Measurements from ENCODE around the gene HTR3E.
A peak's percentile ranks its signal among the peaks of the same experiment; 100 is the strongest.
"Not testable (repeated sequence)": the region's sequence is repeated elsewhere in the genome, so short reads cannot be mapped to it uniquely, and the experiment has no call there.

HTR3E gene

DNA sequence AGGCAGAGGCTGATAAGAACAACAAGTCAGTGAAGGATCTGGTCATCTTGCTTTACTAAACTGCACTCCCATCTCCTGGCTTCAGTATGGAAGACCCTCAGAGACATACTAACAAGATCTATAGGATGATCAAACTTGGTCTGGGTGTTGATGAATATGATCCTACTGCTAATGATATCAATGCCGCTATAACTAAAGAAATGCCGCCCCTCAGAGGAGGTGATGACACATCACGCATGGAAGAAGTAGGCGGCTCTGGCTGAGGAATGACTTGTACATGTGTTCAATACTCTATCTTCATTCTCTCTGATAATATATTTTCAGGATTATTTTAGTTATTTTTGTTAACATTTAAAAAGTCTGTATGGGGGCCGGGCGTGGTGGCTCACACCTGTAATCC, 20.8 kb downstream of the HTR3E start:
- DNase-seq: no peak

DNA sequence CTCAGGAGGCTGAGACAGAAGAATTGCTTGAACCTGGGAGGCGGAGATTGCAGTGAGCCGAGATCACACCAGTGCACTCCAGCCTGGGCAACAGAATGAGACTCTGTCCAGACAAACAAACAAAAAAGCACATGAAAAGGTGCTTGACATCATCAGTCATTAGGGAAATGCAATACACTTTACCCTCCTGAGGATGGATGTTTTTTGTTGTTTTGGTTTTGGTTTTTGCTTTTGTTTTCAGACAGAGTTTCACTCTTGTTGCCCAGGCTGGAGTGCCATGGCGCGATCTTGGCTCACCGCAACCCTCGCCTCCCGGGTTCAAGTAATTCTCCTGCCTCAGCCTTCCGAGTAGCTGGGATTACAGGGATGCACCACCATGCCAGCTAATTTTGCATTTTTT, 24.2 kb downstream of the HTR3E start:
- not testable (repeated sequence) for DNase-seq

DNA sequence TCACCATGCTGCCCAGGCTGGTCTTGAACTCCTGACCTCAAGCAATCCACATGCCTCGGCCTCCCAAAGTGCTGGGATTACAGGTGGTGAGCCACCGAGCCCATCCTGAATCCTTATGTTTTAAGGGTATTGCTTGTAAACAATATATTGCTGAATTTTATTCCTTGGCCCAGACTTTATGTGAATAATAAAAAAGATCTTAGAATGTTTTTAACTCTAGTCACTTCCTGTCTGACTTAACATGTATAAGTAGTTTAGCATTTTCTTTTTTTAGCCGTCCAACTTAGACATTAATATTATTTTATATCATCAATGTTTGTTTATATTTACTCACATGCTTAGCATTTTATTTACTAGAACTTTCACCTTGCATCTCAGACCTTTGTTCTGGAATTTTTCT, 29.1 kb downstream of the HTR3E start:
- DNase-seq: no peak

DNA sequence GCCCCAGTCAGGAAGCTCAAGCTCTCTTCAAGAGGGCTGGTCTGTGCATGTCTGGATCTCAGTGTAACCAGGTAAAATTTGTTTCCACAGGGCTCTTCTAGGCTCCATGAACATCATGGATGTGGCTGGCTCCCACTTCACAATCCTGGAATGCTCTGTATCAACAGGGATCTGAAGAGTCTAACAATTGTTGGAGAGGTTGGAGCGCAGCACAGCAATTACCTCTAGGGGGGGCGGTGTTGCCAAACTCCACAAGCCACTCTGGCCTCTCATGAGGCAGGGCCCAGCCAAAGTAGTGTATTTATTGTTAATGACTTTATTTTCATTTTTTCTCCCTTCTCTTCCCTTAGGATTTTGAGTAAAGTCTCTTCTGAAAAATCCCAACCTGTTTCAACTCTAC, 32.1 kb downstream of the HTR3E start:
- DNase-seq: no peak

DNA sequence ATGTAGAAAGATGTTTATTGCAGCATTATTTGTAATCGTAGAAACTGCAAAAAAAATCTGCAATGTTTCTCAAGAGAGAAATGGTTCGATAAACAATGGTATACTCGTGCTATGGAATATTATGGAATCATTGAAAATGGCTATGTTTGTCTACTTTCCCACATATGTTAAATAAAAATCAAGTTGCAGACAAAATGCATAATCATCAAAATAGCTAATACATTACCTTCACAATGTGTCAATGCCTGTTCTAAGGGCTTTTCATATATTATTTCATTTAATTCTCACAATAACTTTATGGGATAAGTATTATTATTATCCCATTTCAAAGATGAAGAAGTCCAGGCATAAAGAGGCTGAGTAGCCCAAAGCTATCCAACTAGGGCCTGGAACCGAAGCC, 36.1 kb downstream of the HTR3E start:
- no peak for DNase-seq

DNA sequence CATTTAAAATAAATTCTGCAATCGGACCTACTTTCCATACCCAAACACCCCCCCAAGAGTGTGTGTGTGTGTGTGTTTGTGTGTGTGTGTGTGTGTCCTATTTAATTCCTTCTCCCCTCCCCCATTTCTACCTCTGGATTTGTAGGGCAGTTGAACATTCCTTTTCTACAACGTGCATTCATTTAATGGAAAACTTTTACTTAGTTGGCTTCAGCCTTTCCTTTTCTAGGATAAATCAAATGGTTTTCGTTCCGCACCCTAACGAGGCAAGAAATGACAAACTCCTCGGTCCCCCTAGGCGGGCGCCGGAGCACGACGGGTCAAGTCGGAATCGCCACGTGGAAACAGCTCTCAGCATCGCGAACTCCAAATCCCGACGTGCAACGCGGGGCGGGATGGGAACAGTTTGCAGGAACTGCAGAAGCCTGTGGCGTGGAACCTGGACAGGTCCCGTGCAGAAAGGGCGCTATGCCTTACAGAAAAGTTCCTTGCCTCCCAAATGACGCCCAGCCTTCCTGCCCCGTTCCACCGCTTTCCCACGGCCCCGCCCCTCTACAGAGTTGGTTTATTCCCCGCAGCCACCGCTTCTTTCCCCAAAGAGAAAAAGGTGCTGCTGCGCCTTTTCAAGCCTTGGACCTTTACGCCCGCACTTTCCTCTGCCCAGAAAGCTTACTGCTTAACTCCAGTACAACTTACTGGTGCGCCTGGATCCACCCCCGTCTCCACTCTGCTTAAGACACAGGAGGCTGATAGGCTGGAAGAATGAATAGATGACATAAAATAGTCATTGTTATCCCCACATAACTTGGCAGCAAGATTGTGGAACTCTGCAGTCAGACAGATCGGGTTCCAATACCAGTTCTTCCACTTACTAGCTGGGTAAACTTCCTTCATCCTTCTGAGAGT, 37.2 kb downstream of the HTR3E start:
- DNase-seq: peak; percentile 68 to 75

DNA sequence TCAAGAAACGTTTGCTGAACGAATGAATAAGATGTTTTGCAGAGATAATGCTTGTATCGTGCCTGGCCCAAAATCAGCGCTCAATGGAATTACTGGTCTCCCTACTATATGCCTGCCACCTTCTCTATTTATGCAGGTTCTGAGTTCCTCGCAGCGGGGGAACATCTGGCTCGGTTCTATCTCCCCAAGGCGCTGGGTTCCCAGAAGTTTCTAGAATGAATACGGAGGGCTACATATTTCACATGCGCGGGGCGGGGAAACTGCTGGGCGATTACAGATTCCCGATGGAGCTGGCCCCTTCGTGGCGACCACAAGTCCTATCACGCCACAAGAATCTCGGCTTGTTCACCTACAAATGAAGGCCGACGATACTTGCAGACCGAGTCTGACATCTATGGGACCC, 37.9 kb downstream of the HTR3E start:
- DNase-seq: no peak

DNA sequence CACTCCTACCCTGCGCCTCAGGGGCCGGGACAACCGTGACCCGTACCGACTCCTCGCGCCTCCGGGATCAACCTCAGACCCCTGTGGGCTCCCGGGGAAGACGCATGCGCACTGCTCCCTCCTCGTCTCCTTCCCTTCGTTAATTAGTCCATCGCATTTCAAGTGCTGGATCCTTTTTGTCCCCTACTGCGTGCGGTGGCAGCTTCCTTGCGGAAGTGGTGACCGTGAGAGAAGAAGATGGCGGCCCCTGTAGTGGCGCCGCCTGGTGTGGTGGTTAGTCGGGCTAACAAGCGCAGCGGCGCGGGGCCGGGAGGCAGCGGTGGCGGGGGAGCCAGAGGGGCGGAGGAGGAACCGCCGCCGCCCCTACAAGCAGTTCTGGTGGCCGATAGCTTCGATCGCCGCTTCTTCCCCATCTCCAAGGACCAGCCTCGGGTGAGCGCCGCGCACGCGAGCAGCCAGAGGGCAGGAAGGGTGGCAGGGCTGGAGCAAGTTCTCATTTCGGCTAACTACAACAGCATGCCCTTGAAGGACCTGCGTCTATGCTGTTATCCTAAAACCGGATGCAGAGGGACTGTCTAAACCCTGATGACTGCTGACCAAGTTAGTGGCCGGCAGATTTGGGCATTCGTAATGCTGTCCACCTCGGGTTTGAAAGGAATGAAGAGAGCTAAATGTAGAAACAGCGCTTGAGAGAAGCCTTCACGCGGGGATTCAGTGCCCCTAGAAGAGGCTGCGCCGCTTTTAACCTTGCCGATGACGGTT, 38.5 kb downstream of the HTR3E start, which contains the start of gene EIF2B5:
Gene EIF2B5, plus strand, starts transcription at position 210 of the 762 bp plus-strand sequence. Its CDS starts 28 bp downstream, at position 238.
- DNase-seq: peak; percentile 88 to 89

DNA sequence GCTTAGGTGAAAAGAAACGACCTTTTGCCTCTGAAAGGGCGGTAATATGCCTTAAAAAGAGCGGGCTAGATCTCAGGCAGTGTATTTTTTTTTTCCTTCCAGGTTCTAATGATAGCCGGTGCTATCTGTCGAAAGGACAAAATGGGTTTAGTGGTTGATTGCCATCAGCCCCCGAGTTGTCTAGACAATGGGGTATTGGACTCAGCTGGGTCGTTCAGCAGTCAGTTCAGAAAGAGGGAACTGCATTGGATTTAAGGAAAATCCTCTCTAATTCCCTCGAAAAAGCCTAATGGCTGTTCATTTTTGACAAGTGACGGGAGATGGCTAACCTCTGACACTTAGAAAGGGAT, 39.0 kb downstream of the HTR3E start:
- no peak for DNase-seq

DNA sequence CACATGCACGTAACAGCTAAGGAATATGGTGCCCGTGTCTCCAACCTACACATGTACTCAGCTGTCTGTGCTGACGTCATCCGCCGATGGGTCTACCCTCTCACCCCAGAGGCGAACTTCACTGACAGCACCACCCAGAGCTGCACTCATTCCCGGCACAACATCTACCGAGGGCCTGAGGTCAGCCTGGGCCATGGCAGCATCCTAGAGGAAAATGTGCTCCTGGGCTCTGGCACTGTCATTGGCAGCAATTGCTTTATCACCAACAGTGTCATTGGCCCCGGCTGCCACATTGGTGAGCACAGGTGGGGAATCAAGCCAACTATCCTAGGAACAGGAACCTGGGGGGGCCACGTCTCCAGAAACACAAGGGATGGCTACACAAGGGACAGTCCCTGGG, 43.6 kb downstream of the HTR3E start:
- DNase-seq: no peak

DNA sequence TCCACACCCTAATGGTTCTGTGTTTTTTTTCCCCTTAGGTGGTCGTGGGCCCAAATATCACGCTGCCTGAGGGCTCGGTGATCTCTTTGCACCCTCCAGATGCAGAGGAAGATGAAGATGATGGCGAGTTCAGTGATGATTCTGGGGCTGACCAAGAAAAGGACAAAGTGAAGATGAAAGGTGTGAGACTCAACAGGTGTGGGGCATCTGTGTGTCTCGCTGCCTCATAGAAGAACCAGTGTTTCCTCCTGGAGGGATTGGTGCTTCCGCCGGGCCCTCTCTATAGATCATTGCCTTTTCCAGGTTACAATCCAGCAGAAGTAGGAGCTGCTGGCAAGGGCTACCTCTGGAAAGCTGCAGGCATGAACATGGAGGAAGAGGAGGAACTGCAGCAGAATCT, 45.3 kb downstream of the HTR3E start:
- no peak for DNase-seq

DNA sequence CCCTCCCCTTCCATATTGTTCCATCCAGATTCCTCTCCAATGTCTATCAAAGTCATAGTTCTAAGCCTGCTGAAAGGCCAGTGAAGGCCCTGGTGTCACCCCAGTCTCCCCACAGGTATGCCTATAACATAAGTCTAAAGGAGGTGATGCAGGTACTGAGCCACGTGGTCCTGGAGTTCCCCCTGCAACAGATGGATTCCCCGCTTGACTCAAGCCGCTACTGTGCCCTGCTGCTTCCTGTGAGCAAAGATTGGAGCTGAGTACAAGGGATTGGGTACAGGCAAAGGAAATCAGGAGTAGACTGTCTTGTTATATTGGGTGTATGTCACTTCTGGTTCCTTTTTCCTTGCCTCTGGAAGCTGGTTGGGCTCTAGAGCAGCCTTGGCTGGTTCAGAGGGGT, 46.5 kb downstream of the HTR3E start:
- DNase-seq: no peak

DNA sequence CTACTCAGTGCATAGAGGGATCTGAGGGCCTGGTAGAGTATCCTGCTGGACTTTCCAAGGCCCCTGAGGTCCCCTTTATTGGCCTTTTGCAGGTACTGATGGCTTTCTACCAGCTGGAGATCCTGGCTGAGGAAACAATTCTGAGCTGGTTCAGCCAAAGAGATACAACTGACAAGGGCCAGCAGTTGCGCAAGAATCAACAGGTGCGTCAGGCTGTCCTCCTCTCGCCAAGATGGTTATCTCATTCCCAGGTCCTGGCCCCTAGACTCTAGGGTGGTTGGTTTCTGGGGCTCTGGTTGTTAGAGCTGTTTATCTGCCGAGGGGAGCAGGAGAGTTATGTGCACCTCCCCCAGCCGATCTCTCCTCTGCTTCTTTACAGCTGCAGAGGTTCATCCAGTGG, 47.6 kb downstream of the HTR3E start:
- DNase-seq: no peak

DNA sequence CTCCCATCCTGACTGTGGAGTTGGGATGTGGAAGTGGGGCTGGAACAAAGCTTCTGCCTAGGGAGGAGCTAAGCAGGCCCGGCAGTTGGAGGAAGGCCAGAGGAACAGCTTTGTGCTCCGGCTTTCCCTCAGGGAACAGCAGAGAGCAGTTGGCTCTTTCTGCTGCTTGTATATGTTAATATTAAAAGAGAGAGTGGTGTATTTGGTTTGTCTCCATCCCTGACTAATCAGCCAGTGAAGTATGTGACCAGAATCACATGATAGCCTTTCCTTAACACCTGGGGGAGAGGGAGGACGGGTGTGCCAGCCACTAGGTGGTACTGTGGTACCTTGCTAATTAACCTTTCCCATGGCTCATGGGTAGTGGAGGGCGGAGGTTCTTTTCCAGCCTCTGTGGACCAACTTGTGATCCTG, 48.3 kb downstream of the HTR3E start:
- DNase-seq: peak in 1 of 2 donors; percentile 21

DNA sequence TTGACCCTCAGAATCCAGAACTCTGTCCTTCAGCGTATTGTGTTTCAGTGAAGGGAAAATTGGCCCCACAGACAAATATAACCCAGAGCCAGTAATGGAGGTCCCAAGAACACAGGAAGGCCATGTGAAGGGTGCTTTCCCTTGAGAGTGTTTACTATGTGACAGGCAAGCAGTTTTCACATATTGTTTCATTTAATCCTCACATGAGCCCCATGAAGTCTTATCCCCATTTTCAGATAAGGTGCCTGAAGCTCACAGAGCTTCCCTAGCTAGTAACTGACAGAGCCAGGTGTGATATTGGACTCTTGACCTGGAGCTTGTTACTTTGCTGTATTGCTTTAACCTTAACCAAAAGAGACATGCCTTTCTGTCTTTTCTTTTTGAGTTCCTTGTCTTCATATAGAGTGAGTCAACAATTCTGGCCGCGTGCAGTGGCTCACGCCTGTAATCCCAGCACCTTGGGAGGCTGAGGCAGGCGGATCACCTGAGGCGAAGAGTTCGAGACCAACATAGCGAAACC, 48.9 kb downstream of the HTR3E start:
- DNase-seq: no peak

DNA sequence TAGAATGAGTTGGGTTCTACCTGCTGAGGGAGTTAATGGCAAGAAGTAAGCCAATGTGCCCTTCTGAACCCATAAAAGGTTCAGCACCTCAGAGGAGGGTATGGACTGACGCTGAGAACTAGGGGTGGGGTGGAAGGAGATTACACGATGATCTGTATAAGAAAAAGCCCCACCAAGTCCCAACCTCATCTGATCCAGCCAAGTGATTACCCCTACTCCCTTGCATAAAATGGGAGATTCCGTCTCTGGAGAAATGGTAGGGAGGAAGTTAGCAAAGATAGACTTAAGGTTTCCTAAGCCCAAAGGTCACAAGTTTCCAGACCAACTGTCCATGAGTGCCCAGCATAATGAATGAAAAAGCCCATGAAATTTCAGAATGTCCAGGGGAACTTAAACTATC, 51.2 kb downstream of the HTR3E start:
- no peak for DNase-seq

DNA sequence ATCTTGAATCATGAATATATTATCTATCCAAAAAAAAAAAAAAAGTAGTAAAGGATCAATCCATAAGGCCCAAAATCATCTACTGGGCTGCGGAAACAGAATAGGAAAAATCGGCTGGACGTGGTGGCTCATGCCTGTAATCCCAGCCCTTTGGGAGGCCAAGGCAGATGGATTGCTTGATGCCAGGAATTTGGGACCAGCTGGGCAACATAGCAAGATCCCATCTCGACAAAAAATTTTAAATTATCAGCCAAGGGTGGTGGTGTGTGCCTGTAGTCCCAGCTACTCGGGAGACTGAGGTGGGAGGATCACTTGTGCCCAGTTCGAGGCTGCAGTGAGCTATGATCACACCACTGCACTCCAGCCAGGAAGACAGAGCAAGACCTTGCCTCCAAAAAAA, 52.3 kb downstream of the HTR3E start:
- DNase-seq: no peak

DNA sequence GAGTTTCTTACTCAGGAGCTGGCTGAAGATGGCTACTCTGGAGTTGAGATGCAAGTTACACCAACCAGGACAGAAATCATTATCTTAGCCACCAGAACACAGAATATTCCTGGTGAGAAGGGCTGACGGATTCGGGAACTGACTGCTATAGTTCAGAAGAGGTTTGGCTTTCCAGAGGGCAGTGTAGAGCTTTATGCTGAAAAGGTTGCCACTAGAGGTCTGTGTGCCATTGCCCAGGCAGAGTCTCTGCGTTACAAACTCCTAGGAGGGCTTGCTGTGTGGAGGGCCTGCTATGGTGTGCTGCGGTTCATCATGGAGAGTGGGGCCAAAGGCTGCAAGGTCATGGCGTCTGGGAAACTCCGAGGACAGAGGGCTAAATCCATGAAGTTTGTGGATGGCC, 52.9 kb downstream of the HTR3E start:
- DNase-seq: not testable (repeated sequence)

DNA sequence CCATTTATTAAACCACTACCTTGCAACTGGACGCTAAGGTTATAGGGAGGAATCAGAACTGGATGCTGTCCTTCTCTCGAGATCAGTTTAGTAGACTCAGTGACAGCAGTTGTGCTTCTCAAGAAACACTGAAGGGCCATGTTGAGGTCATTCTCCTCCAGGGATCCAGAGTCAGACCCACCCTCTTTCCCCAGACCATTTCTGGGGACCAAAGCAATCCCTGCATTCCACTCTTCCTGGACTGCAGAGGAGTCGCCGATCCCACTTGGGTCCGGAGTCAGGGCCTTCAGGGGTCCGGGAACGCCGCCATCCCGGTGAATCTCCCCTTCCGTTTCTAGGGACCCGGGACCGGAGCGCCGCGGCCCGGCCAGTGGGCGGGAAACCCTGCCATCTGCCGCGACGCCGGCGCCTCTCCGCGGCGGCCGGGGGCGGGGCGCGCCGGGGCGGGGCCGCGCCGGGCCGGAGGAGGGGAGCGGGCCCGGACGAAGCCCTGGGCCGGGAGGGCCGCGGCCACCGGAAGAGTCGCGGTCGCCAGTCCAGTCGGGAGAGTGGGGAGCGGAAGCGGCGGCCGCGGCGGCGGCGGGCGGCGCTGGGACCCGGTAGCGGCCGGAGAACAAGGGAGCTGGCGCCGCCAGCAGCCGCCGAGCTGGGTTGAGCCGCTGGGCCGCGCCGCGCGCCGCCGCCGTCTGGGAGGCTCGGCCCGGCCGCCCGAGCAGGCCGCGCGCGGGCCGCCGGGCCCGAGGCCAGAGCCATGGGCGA, 58.2 kb downstream of the HTR3E start, which contains the start of gene DVL3:
Gene DVL3, plus strand, starts transcription at position 493 of the 759 bp plus-strand sequence. Its CDS starts 259 bp downstream, at position 752.
- DNase-seq: peak; percentile 45 to 55

DNA sequence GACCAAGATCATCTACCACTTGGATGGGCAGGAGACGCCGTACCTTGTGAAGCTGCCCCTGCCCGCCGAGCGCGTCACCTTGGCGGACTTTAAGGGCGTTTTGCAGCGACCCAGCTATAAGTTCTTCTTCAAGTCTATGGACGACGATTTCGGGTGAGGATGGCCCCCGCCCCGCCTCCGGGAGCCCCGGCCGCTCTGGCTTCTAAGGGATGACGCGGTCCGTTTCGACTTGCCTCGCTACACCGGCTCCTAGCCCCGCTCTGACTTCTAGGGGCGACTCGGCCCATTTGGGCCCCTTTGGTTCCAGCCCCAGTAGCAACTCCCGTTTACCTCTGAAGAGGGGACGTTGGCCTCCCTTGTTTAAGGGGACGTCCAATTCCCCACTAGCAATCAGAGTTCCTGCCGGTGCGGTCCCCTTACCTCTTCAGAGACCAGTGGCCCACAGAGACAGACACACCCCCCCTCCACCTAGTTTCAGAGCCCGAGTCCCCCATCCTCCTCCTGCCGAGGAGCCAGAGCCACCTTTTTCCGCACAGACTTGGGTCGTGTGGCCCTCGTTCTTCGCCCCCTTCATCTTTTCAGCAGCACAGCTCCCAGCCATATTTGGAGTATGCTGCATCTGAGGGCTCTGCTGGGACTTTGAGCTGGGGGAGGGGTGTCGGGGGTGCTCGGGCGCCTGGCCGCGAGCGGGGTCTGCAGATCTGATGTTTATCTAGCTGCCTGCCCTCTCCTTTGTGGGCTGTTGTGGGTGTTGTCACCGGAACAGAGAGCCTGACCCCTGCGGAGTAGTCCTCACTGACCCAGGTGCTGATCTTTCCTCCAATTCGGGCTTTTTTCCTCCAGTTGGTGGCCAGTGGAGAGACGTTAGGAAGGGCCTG, 59.0 kb downstream of the HTR3E start:
- peak; percentile 60 to 68 for DNase-seq

DNA sequence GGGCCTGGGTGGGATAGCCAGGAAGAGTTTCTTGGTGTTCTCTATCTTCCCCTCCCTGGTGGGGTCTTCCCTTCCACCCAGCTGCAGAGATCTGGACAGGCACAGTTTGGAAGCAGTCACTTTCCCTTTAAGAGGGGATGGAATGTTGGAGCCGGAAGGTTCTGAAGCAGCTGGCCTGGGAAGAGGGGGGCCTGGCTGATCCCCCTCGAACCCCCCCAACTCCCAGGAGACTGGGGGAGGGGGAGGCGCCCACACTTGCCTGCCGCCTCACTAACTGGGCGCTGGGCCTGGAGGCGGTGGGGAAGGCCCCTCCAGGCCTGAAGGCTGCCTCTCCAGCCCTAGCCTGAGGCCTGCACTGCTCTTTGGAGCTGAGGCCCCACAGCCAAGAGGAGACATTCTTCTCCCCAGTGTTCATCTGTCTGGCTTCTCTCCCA, 59.7 kb downstream of the HTR3E start:
- DNase-seq: no peak

Measured in stimulated activated CD4-positive, alpha-beta T cell treated with anti-CD3 and anti-CD28 coated beads, Interleukin-2, amount 100 ng/mL, for 24 hours (primary cell).